GM23248 (cell line): Measurements from ENCODE around the gene NFATC2. TPM values are rescaled to one million over a fixed set of nuclear protein-coding genes. Genes with fewer than 3 reads are reported as not detected.

Experiments
- DNase-seq: peaks from one replicate; pipeline ENCODE4 v3.0.0-alpha.2; 2015
- H2AFZ ChIP-seq: fragments of 200-600 bp; sonication (generic); 2 replicates; pipeline ENCODE4 v1.6.1; 2016; ENCODE audit warnings: antibody characterized with exemption
- H3F3A ChIP-seq: fragments of 200-600 bp; sonication (generic); 2 replicates; pipeline ENCODE4 v1.6.1; 2016; ENCODE audit warnings: mild to moderate bottlenecking, antibody characterized with exemption, mixed run types; ENCODE audit not compliant: insufficient read depth
- H3K27ac ChIP-seq: fragments of 200-600 bp; sonication (generic); 2 replicates; pipeline ENCODE4 v1.5.1; 2016; ENCODE audit warnings: mild to moderate bottlenecking
- H3K27me3 ChIP-seq: fragments of 200-600 bp; sonication (generic); replicated peaks from 2 replicates; pipeline ENCODE4 v1.6.1; 2016; ENCODE audit warnings: mild to moderate bottlenecking; ENCODE audit not compliant: insufficient read depth
- H3K36me3 ChIP-seq: fragments of 200-600 bp; sonication (generic); 2 replicates; pipeline ENCODE4 v1.6.1; 2016; ENCODE audit warnings: low read depth, mild to moderate bottlenecking
- H3K4me1 ChIP-seq: fragments of 200-600 bp; sonication (generic); 2 replicates; pipeline ENCODE4 v1.6.1; 2016; ENCODE audit warnings: mild to moderate bottlenecking; ENCODE audit not compliant: insufficient read depth
- H3K4me2 ChIP-seq: fragments of 200-600 bp; sonication (generic); one replicate; pipeline ENCODE4 v1.6.1; 2016; ENCODE audit warnings: mild to moderate bottlenecking; ENCODE audit not compliant: unreplicated experiment
- H3K4me3 ChIP-seq: fragments of 200-600 bp; sonication (generic); 2 replicates; pipeline ENCODE4 v1.5.1; 2016; ENCODE audit warnings: mild to moderate bottlenecking
- H3K79me2 ChIP-seq: fragments of 200-600 bp; sonication (generic); 2 replicates; pipeline ENCODE4 v1.6.1; 2016; ENCODE audit warnings: mild to moderate bottlenecking; ENCODE audit not compliant: insufficient read depth
- H3K9ac ChIP-seq: fragments of 200-600 bp; sonication (generic); 2 replicates; pipeline ENCODE4 v1.6.1; 2016; ENCODE audit warnings: mild to moderate bottlenecking
- H3K9me2 ChIP-seq: fragments of 200-600 bp; sonication (generic); 2 replicates; pipeline ENCODE4 v1.6.1; 2016; ENCODE audit warnings: mixed run types, mild to moderate bottlenecking, moderate library complexity; ENCODE audit not compliant: insufficient read depth
- H3K9me3 ChIP-seq: fragments of 200-600 bp; sonication (generic); one replicate; pipeline ENCODE4 v1.6.1; 2017; ENCODE audit warnings: low read depth
- H4K20me1 ChIP-seq: fragments of 200-600 bp; sonication (generic); 2 replicates; pipeline ENCODE4 v1.6.0; 2016; ENCODE audit not compliant: insufficient read depth
- EZH2 ChIP-seq: fragments of 200-600 bp; sonication (generic); IDR thresholded peaks from 2 replicates; pipeline ENCODE4 v1.6.1; 2018; ENCODE audit warnings: antibody characterized with exemption, mild to moderate bottlenecking; ENCODE audit not compliant: insufficient read depth, poor library complexity, severe bottlenecking
- EZH2phosphoT487 ChIP-seq: fragments of 200-600 bp; sonication (generic); IDR thresholded peaks from 2 replicates; pipeline ENCODE4 v1.6.1; 2018; ENCODE audit warnings: antibody characterized with exemption, moderate library complexity, mild to moderate bottlenecking, low read depth; ENCODE audit not compliant: insufficient read depth
- WGBS, 2 experiments: methylation state at CpG; one replicate each; pipeline ENCODE4 v1.1.6; 2015 to 2017; ENCODE audit warnings: low lambda C conversion rate in 2 of 2, low coverage in 1 of 2; ENCODE audit errors: missing lambda C conversion rate in 2 of 2; 5-methylcytosine and 5-hydroxymethylcytosine counted together
- in situ Hi-C: fragments of 300-500 bp; cut with MboI; formaldehyde crosslinking; loops from 2 replicates; pipeline ENCODE4 v1.15.0; 2020
- polyA plus RNA-seq: library from polyadenylated mRNA; unstranded; fragments of >200 nt; fragmentation: Nextera tagmentation; extraction: Ambion mirVana; gene quantifications from 2 replicates; pipeline ENCODE4 v1.2.1, GENCODE V29; 2016
- total RNA-seq: library from RNA; depleted of rRNA; stranded (reverse); fragments of >200 nt; shearing (Covaris generic); gene quantifications from 2 replicates; pipeline ENCODE4 v1.2.3, GENCODE V29; 2014

Gene NFATC2
- total and polyA plus RNA-seq, 2 experiments from 2014 or later: 0.11 to 0.14 TPM

- Histone ChIP-seq H3K9ac (no peak overlapping the region), H3K4me1 (0 out of 2 replicates have a peak, but pooled peaks cover 2% of the 10 kb centered on the region), H2AFZ (no peak overlapping the region), H3K9me2 (no peaks in the 10 kb centered on the region), H3K27ac (no peak overlapping the region), H3K36me3 (no peaks in the 10 kb centered on the region), H3K9me3 (no peaks in the 10 kb centered on the region), H3F3A (no peaks in the 10 kb centered on the region), H3K79me2 (no peaks in the 10 kb centered on the region), H3K4me2 (no peak overlapping the region), H4K20me1 (no peaks in the 10 kb centered on the region), H3K4me3 (no peak overlapping the region), H3K27me3 (no peaks in the 10 kb centered on the region)
- TF ChIP-seq EZH2phosphoT487 (no peak), EZH2 (no peak)
- no peak for DNase-seq
- in situ Hi-C loops: loop anchor here (5.0 to 25.0 kb wide), 2 partner anchors 220 to 710 kb away; no protein-coding TSS in a partner anchor
- WGBS, 2 experiments: 86 to 88% methylated on average over 8 of the region's 8 CpGs
These were observed 165.4 kb downstream of the NFATC2 start for GRCh38 chr20:51377132-51377531.

DNA sequence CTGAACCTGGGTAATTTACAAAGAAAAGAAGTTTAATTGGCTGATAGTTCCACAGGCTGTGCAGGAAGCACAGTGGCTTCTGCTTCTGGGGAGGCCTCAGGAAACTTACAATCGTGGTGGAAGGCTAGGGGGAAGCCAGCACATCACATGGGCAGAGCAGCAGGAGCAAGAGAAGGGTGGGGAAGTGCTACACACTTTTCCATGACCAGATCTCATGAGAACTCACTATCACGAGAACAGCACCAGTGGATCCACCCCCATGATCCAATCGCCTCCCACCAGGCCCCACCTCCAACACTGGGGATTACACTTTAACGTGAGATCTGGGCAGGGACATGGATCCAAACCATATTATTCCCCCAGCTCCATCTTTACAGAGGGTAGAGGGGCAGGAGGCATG, 166.4 kb downstream of the NFATC2 start:
- no peak for DNase-seq
- no peak overlapping the region for H3K27ac ChIP-seq
- no peak overlapping the region for H2AFZ ChIP-seq
- no peaks in the 10 kb centered on the region for H4K20me1 ChIP-seq
- in situ Hi-C loops: loop anchor here (5.0 to 25.0 kb wide), 2 partner anchors 221 to 711 kb away; no protein-coding TSS in a partner anchor
- no peak overlapping the region for H3K4me2 ChIP-seq
- no peak for TF ChIP-seq EZH2
- no peak for TF ChIP-seq EZH2phosphoT487
- H3K79me2 ChIP-seq: no peaks in the 10 kb centered on the region
- no peaks in the 10 kb centered on the region for H3K9me3 ChIP-seq
- WGBS, 2 experiments: 63 to 66% methylated on average over 4 of the region's 4 CpGs
- no peak overlapping the region for H3K9ac ChIP-seq
- no peaks in the 10 kb centered on the region for H3K27me3 ChIP-seq
- 0 out of 2 replicates have a peak, but pooled peaks cover 2% of the 10 kb centered on the region for H3K4me1 ChIP-seq
- no peaks in the 10 kb centered on the region for H3K9me2 ChIP-seq
- H3F3A ChIP-seq: no peaks in the 10 kb centered on the region
- H3K36me3 ChIP-seq: no peaks in the 10 kb centered on the region
- H3K4me3 ChIP-seq: no peak overlapping the region

- no peak overlapping the region for H3K9ac ChIP-seq
- H2AFZ ChIP-seq: no peak overlapping the region
- H3K79me2 ChIP-seq: no peaks in the 10 kb centered on the region
- no peak overlapping the region for H3K4me3 ChIP-seq
- 0 out of 2 replicates have a peak, but pooled peaks cover 2% of the 10 kb centered on the region for H3K4me1 ChIP-seq
- H3K9me3 ChIP-seq: no peaks in the 10 kb centered on the region
- DNase-seq: no peak
- H3K27ac ChIP-seq: no peak overlapping the region
- no peak for TF ChIP-seq EZH2
- no peak for TF ChIP-seq EZH2phosphoT487
- H3K9me2 ChIP-seq: no peaks in the 10 kb centered on the region
- no peaks in the 10 kb centered on the region for H3F3A ChIP-seq
- H3K36me3 ChIP-seq: no peaks in the 10 kb centered on the region
- H3K4me2 ChIP-seq: no peak overlapping the region
- H3K27me3 ChIP-seq: no peaks in the 10 kb centered on the region
- WGBS, 2 experiments: 81 to 82% methylated on average over 8 of the region's 8 CpGs
- in situ Hi-C loops: loop anchor here (5.0 to 25.0 kb wide), 2 partner anchors 222 to 712 kb away; no protein-coding TSS in a partner anchor
- no peaks in the 10 kb centered on the region for H4K20me1 ChIP-seq
These were observed 167.0 kb downstream of the NFATC2 start for GRCh38 chr20:51375561-51375960.

GRCh38 chr20:51374961-51375360, 167.6 kb downstream of the NFATC2 start:
- WGBS, 2 experiments: 92 to 94% methylated on average over 8 of the region's 9 CpGs
- in situ Hi-C loops: loop anchor here (5.0 to 25.0 kb wide), 2 partner anchors 222 to 712 kb away; no protein-coding TSS in a partner anchor
- H3K9me3 ChIP-seq: no peaks in the 10 kb centered on the region
- no peaks in the 10 kb centered on the region for H4K20me1 ChIP-seq
- TF ChIP-seq EZH2 (no peak), EZH2phosphoT487 (no peak)
- H3K9me2 ChIP-seq: no peaks in the 10 kb centered on the region
- DNase-seq: no peak
- no peaks in the 10 kb centered on the region for H3F3A ChIP-seq
- H3K36me3 ChIP-seq: no peaks in the 10 kb centered on the region
- 0 out of 2 replicates have a peak, but pooled peaks cover 2% of the 10 kb centered on the region for H3K4me1 ChIP-seq
- H2AFZ ChIP-seq: no peak overlapping the region
- no peak overlapping the region for H3K27ac ChIP-seq
- no peak overlapping the region for H3K9ac ChIP-seq
- no peaks in the 10 kb centered on the region for H3K79me2 ChIP-seq
- no peak overlapping the region for H3K4me2 ChIP-seq
- no peaks in the 10 kb centered on the region for H3K27me3 ChIP-seq
- H3K4me3 ChIP-seq: no peak overlapping the region
